ENCODE data around the gene TM2D3. TPM values are rescaled to one million over a fixed set of nuclear protein-coding genes. Genes with fewer than 3 reads are reported as not detected.

TM2D3 gene
- total and polyA plus RNA-seq, 2 donors (not counting 1 experiment from before 2014, with no cell fraction given) = 35.5 to 63.5 TPM

GRCh38 chr15:101614001-101614585 is 38.1 kb downstream of the TM2D3 start:
- DNase-seq (no peak), ATAC-seq (ENCODE audit: low read depth) (no peak)
- intact Hi-C loops (cut with micrococcal nuclease) = no loop called here
- TF ChIP-seq CTCF (IDR thresholded peaks at IDR 0.05) (no peak), EZH2 (IDR thresholded peaks at IDR 0.05; ENCODE audit: borderline replicate concordance, insufficient read depth, low read depth, low read length, poor library complexity, severe bottlenecking) (no peak)
- Histone ChIP-seq H4K20me1 (ENCODE audit: control insufficient read depth, insufficient read depth, low read length, poor library complexity, severe bottlenecking) (no peaks in the 10 kb centered on the region), H3K36me3 (replicated peaks in 1 of 2; ENCODE audit: control extremely low read depth in 1 of 2, control insufficient read depth in 1 of 2, extremely low read depth in 1 of 2, insufficient read depth in 2 of 2, low read length in 1 of 2) (no peaks in the 10 kb centered on the region), H3K4me1 (ENCODE audit: control insufficient read depth in 2 of 2, insufficient read depth in 2 of 2, low read length in 2 of 2) (no peaks in the 10 kb centered on the region), H3K27ac (ENCODE audit: low read length in 2 of 2) (no peak overlapping the region), H2AFZ (ENCODE audit: insufficient read depth, low read depth, low read length, poor library complexity, severe bottlenecking) (no peak overlapping the region), H3K4me2 (replicated peaks; ENCODE audit: low read depth, low read length, poor library complexity, severe bottlenecking) (no peak overlapping the region), H3K9me3 (ENCODE audit: control extremely low read depth in 1 of 3, control insufficient read depth in 2 of 3, insufficient read depth in 1 of 3, low read length in 2 of 3) (no peaks in the 10 kb centered on the region), H3K27me3 (replicated peaks in 1 of 4; ENCODE audit: control extremely low read depth in 1 of 4, control insufficient read depth in 3 of 4, insufficient read depth in 4 of 4, low read length in 3 of 4) (no peaks in the 10 kb centered on the region), H3K9ac (ENCODE audit: low read length) (no peak overlapping the region), H3K4me3 (ENCODE audit: control extremely low read depth in 1 of 5, extremely low read depth in 1 of 5, insufficient read depth in 1 of 5, low read depth in 2 of 5, low read length in 4 of 5) (no peak overlapping the region), H3K79me2 (ENCODE audit: control insufficient read depth, insufficient read depth, low read length) (no peaks in the 10 kb centered on the region)
- Mint-ChIP-seq H3K9me3 (ENCODE audit: insufficient read depth) (no peaks in the 10 kb centered on the region), H3K4me1 (no peaks in the 10 kb centered on the region), H3K27ac (no peak overlapping the region), H3K4me3 (no peak overlapping the region), H3K27me3 (no peaks in the 10 kb centered on the region)
- ChIA-PET POLR2A (no interaction called here), CTCF (no interaction called here)
- WGBS (ENCODE audit: insufficient coverage) = 94% methylated on average over 14 of the region's 14 CpGs

- Histone ChIP-seq H3K27me3 (replicated peaks in 1 of 4; ENCODE audit: control extremely low read depth in 1 of 4, control insufficient read depth in 3 of 4, insufficient read depth in 4 of 4, low read length in 3 of 4) (no peaks in the 10 kb centered on the region), H3K4me1 (ENCODE audit: control insufficient read depth in 2 of 2, insufficient read depth in 2 of 2, low read length in 2 of 2) (no peaks in the 10 kb centered on the region), H3K4me2 (replicated peaks; ENCODE audit: low read depth, low read length, poor library complexity, severe bottlenecking) (no peak overlapping the region), H3K79me2 (ENCODE audit: control insufficient read depth, insufficient read depth, low read length) (no peaks in the 10 kb centered on the region), H3K9ac (ENCODE audit: low read length) (no peak overlapping the region), H3K36me3 (replicated peaks in 1 of 2; ENCODE audit: control extremely low read depth in 1 of 2, control insufficient read depth in 1 of 2, extremely low read depth in 1 of 2, insufficient read depth in 2 of 2, low read length in 1 of 2) (no peaks in the 10 kb centered on the region), H4K20me1 (ENCODE audit: control insufficient read depth, insufficient read depth, low read length, poor library complexity, severe bottlenecking) (no peaks in the 10 kb centered on the region), H3K27ac (ENCODE audit: low read length in 2 of 2) (no peak overlapping the region), H3K4me3 (ENCODE audit: control extremely low read depth in 1 of 5, extremely low read depth in 1 of 5, insufficient read depth in 1 of 5, low read depth in 2 of 5, low read length in 4 of 5) (no peak overlapping the region), H2AFZ (ENCODE audit: insufficient read depth, low read depth, low read length, poor library complexity, severe bottlenecking) (no peak overlapping the region), H3K9me3 (ENCODE audit: control extremely low read depth in 1 of 3, control insufficient read depth in 2 of 3, insufficient read depth in 1 of 3, low read length in 2 of 3) (no peaks in the 10 kb centered on the region)
- H3K4me3 Mint-ChIP-seq = no peak overlapping the region
- no peaks in the 10 kb centered on the region for H3K9me3 Mint-ChIP-seq (ENCODE audit: insufficient read depth)
- H3K27ac Mint-ChIP-seq = no peak overlapping the region
- POLR2A ChIA-PET = no interaction called here
- 62% methylated on average over 19 of the region's 20 CpGs for WGBS (ENCODE audit: insufficient coverage)
- no peaks in the 10 kb centered on the region for H3K27me3 Mint-ChIP-seq
- DNase-seq = no peak
- intact Hi-C loops (cut with micrococcal nuclease) = no loop called here
- ATAC-seq (ENCODE audit: low read depth) = no peak
- H3K4me1 Mint-ChIP-seq = no peaks in the 10 kb centered on the region
- TF ChIP-seq EZH2 (IDR thresholded peaks at IDR 0.05; ENCODE audit: borderline replicate concordance, insufficient read depth, low read depth, low read length, poor library complexity, severe bottlenecking) (no peak), CTCF (IDR thresholded peaks at IDR 0.05) (no peak)
- CTCF ChIA-PET = no interaction called here
These were observed 38.8 kb downstream of the TM2D3 start for GRCh38 chr15:101613130-101614000.

Measured in B cell (primary cell).